ENCODE measurements around the gene DDX43. TPM values are rescaled to one million over a fixed set of nuclear protein-coding genes. Genes with fewer than 3 reads are reported as not detected.

Gene DDX43
- total RNA-seq, 6 donors from 2014 or later: 0.92 to 8.5 (median 1.8) TPM

DNA sequence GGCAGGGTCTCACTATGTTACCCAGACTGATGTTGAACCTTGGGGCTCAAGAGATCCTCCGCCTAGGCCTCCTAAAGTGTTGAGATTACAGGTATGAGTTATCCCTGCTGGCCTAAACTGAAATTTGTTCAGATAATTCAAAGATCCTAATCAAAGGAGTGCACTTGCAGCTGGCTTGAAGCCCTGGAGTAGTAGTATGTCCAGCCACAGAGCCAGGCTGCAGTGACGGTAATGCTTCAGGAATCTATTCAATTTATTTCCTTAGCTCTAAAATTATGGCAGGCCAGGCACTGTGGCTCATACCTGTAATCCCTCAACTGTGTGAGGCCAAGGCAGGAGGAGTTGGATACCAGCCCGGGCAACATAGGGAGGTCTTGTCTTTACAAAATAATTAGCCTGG lies 1.4 kb upstream of the DDX43 start:
- Histone ChIP-seq H3K27me3 (no peaks in the 10 kb centered on the region), H3K36me3 (no peaks in the 10 kb centered on the region), H3K4me3 (no peak overlapping the region), H3K27ac (no peak overlapping the region), H3K9me3 (no peaks in the 10 kb centered on the region), H3K4me1 (peaks cover 0 to 9% (median 0%) of the 10 kb centered on the region in 4 donors)
- WGBS, 2 donors: 91 to 97% methylated on average over 3 of the region's 3 CpGs
- no peak for TF ChIP-seq POLR2AphosphoS5 (IDR thresholded peaks at IDR 0.05)
- no peak for TF ChIP-seq EP300 (IDR thresholded peaks at IDR 0.05)
- TF ChIP-seq POLR2A (IDR thresholded peaks at IDR 0.05): no peak
- TF ChIP-seq, protein P1, sequence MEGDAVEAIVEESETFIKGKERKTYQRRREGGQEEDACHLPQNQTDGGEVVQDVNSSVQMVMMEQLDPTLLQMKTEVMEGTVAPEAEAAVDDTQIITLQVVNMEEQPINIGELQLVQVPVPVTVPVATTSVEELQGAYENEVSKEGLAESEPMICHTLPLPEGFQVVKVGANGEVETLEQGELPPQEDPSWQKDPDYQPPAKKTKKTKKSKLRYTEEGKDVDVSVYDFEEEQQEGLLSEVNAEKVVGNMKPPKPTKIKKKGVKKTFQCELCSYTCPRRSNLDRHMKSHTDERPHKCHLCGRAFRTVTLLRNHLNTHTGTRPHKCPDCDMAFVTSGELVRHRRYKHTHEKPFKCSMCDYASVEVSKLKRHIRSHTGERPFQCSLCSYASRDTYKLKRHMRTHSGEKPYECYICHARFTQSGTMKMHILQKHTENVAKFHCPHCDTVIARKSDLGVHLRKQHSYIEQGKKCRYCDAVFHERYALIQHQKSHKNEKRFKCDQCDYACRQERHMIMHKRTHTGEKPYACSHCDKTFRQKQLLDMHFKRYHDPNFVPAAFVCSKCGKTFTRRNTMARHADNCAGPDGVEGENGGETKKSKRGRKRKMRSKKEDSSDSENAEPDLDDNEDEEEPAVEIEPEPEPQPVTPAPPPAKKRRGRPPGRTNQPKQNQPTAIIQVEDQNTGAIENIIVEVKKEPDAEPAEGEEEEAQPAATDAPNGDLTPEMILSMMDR (IDR thresholded peaks at IDR 0.05): no peak
- no peak for DNase-seq
- ATAC-seq (ENCODE audit: low FRiP score in 2 of 2): no peak

- no peaks in the 10 kb centered on the region for H3K4me1 ChIP-seq
- no peak for TF ChIP-seq POLR2AphosphoS5 (IDR thresholded peaks at IDR 0.05)
- TF ChIP-seq POLR2A (IDR thresholded peaks at IDR 0.05): no peak
- TF ChIP-seq EP300 (IDR thresholded peaks at IDR 0.05): no peak
- TF ChIP-seq, protein P1 (IDR thresholded peaks at IDR 0.05): no peak
- H3K4me3 ChIP-seq: no peak overlapping the region
- WGBS, 2 donors: 95 to 96% methylated on average over 10 of the region's 10 CpGs
- no peaks in the 10 kb centered on the region for H3K27me3 ChIP-seq
- H3K27ac ChIP-seq: no peak overlapping the region
- ATAC-seq (ENCODE audit: low FRiP score in 2 of 2) (no peak), DNase-seq (no peak)
- no peaks in the 10 kb centered on the region for H3K36me3 ChIP-seq
- H3K9me3 ChIP-seq: no peaks in the 10 kb centered on the region
Measured at GRCh38 chr6:73395875-73396274, 1.2 kb downstream of the DDX43 start.

- Histone ChIP-seq H3K4me1 (no peaks in the 10 kb centered on the region), H3K27ac (no peak overlapping the region), H3K36me3 (no peaks in the 10 kb centered on the region), H3K9me3 (no peaks in the 10 kb centered on the region), H3K27me3 (no peaks in the 10 kb centered on the region), H3K4me3 (no peak overlapping the region)
- TF ChIP-seq, protein P1 (IDR thresholded peaks at IDR 0.05): no peak
- TF ChIP-seq POLR2A (IDR thresholded peaks at IDR 0.05) (no peak), EP300 (IDR thresholded peaks at IDR 0.05) (no peak), POLR2AphosphoS5 (IDR thresholded peaks at IDR 0.05) (no peak)
- ATAC-seq (ENCODE audit: low FRiP score in 2 of 2) (no peak), DNase-seq (no peak)
Measured at GRCh38 chr6:73400656-73401055, 6.0 kb downstream of the DDX43 start.

DNA sequence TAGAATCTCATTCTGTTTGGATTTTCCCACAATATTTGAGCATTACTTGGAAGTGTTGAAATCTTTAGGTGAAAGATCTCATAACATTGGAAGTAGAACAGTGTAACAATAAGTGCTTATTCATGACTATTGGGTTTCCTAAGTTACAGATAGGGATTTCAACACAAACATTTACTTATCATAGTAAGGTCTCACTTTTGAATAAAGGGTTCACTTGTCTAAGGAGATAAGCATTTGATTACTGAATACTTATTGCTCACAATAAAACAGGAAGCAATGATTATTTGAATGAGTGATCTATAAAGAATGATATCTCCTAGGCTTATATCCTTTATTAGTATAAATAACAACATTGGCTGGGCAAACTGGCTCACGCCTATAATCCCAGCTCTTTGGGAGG lies 14.8 kb downstream of the DDX43 start:
- TF ChIP-seq EP300 (IDR thresholded peaks at IDR 0.05) (no peak), POLR2A (IDR thresholded peaks at IDR 0.05) (no peak), POLR2AphosphoS5 (IDR thresholded peaks at IDR 0.05) (no peak)
- TF ChIP-seq, protein P1 (IDR thresholded peaks at IDR 0.05): no peak
- H3K4me3 ChIP-seq: no peak overlapping the region
- H3K27me3 ChIP-seq: no peaks in the 10 kb centered on the region
- WGBS, 2 donors: 60 to 88% methylated on average over 1 of the region's 1 CpG
- H3K4me1 ChIP-seq: no peaks in the 10 kb centered on the region
- ATAC-seq (ENCODE audit: low FRiP score in 2 of 2) (no peak), DNase-seq (no peak)
- H3K27ac ChIP-seq: no peak overlapping the region
- no peaks in the 10 kb centered on the region for H3K9me3 ChIP-seq
- H3K36me3 ChIP-seq: no peaks in the 10 kb centered on the region

DNA sequence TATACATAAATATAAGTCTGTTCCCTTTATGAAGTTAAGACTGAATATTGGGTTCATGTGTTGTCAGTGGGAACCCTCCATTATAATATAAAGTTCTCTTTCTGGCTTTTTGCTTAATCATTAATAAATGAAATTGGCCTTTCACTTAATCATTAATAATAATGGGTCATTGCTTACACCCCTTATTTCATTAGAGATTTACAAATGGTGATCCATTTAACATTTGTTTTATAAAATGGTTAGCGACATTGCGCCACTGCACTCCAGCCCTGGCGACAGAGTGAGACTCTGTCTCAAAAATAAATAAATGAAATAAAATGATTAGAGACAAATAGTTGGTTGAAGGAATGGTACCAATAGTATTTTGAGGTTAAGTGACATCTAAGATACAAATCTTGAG lies 18.5 kb downstream of the DDX43 start:
- ATAC-seq (ENCODE audit: low FRiP score in 2 of 2) (no peak), DNase-seq (no peak)
- no peaks in the 10 kb centered on the region for H3K27me3 ChIP-seq
- no peaks in the 10 kb centered on the region for H3K9me3 ChIP-seq
- H3K4me3 ChIP-seq: no peak overlapping the region
- no peak overlapping the region for H3K27ac ChIP-seq
- TF ChIP-seq EP300 (IDR thresholded peaks at IDR 0.05) (no peak), POLR2A (IDR thresholded peaks at IDR 0.05) (no peak)
- WGBS, 2 donors: 74 to 82% methylated on average over 3 of the region's 3 CpGs
- H3K4me1 ChIP-seq: no peaks in the 10 kb centered on the region
- peaks cover 0 to 2% (median 0%) of the 10 kb centered on the region in 4 donors for H3K36me3 ChIP-seq
